ENCODE measurements around the gene SHROOM3. TPM values are rescaled to one million over a fixed set of nuclear protein-coding genes. Genes with fewer than 3 reads are reported as not detected.

The SHROOM3 gene
- total and polyA plus RNA-seq, 2 donors (not counting 3 experiments of a cell fraction or from before 2014, with no cell fraction given): 2.7 to 6.7 TPM

DNA sequence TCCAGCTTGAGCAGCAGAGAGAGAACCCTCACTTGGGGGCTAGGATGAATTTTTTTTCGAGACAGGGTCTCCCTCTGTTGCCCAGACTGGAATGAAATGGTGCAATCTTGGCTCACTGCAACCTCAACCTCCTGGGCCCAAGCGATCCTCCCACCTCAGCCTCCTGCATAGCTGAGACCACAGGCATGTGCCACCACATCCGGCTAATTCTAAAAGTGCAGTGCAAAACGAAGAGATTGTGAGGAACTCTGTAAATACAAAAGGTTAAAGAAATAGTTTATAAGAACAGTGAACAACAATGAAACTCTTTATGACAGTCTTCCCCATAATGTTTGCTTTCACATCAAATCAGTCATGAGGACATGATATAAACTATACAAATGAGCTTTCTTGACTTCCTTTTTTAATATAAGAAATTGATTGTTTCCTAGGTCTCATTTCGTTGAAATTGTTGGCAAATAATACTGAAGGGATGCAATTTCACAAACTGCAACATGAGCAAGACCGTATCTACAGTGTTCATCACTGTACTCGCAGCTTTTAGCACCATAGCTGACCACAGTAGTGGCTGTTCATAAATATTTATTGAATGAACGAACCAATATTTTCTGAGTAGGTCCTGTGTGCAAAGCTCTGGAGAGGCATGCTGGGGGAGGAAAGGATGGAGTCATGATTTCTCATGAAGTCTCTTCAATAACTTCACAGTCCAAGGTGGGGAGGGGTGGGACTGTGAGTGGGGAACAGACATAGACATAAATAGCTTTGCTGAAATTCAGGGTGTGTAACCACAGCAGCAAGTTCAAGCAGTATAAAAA lies 116.1 kb downstream of the SHROOM3 start:
- TF ChIP-seq FOS (IDR thresholded peaks at IDR 0.05; ENCODE audit: borderline replicate concordance, insufficient read depth, low read length) (no peak), GATA2 (IDR thresholded peaks at IDR 0.05; ENCODE audit: insufficient read depth, insufficient read length, low read depth, low read length) (no peak), JUN (IDR thresholded peaks at IDR 0.05; ENCODE audit: borderline replicate concordance, insufficient read depth, insufficient read length, low read depth) (no peak), POLR2A (IDR thresholded peaks at IDR 0.05; ENCODE audit: low read depth, low read length) (no peak), EZH2 (IDR thresholded peaks at IDR 0.05; ENCODE audit: borderline replicate concordance, low read depth, low read length, severe bottlenecking) (no peak), POLR2AphosphoS5 (IDR thresholded peaks at IDR 0.05; ENCODE audit: insufficient read depth, low read depth, low read length) (no peak), MYC (IDR thresholded peaks at IDR 0.05; ENCODE audit: low read depth, low read length) (no peak)
- TF ChIP-seq, protein P1, sequence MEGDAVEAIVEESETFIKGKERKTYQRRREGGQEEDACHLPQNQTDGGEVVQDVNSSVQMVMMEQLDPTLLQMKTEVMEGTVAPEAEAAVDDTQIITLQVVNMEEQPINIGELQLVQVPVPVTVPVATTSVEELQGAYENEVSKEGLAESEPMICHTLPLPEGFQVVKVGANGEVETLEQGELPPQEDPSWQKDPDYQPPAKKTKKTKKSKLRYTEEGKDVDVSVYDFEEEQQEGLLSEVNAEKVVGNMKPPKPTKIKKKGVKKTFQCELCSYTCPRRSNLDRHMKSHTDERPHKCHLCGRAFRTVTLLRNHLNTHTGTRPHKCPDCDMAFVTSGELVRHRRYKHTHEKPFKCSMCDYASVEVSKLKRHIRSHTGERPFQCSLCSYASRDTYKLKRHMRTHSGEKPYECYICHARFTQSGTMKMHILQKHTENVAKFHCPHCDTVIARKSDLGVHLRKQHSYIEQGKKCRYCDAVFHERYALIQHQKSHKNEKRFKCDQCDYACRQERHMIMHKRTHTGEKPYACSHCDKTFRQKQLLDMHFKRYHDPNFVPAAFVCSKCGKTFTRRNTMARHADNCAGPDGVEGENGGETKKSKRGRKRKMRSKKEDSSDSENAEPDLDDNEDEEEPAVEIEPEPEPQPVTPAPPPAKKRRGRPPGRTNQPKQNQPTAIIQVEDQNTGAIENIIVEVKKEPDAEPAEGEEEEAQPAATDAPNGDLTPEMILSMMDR (IDR thresholded peaks at IDR 0.05; ENCODE audit: extremely low read depth in 1 of 2, insufficient read depth in 1 of 2, low read depth in 1 of 2, low read length in 2 of 2): no peak
- TF ChIP-seq, protein P2, sequence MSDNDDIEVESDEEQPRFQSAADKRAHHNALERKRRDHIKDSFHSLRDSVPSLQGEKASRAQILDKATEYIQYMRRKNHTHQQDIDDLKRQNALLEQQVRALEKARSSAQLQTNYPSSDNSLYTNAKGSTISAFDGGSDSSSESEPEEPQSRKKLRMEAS (IDR thresholded peaks at IDR 0.05; ENCODE audit: insufficient read depth, insufficient read length): no peak
- no peaks in the 10 kb centered on the region for H3K9me3 ChIP-seq (replicated peaks; ENCODE audit: control insufficient read depth, insufficient read depth, low read length)
- peaks cover 12% of the 10 kb centered on the region for H3K4me1 ChIP-seq (ENCODE audit: control insufficient read depth, extremely low read depth, insufficient read depth, low read length)
- DNase-seq (ENCODE audit: low read depth, low spot score) (no peak), FAIRE-seq (no peak)
- H3K79me2 ChIP-seq (ENCODE audit: control insufficient read depth, insufficient read depth, low read length): no peaks in the 10 kb centered on the region
- no TSS peak for BruUV-seq (replicated peaks)
- no peaks in the 10 kb centered on the region for H4K20me1 ChIP-seq (replicated peaks; ENCODE audit: control insufficient read depth, extremely low read depth, insufficient read depth, low read length)
- POLR2A ChIA-PET: no interaction called here
- intact Hi-C loops (cut with micrococcal nuclease): no loop called here
- H3K9ac ChIP-seq (replicated peaks; ENCODE audit: extremely low read depth, insufficient read depth, low read length): no peak overlapping the region
- H3K27ac ChIP-seq (ENCODE audit: insufficient read depth, low read depth, low read length): no peak overlapping the region
- H3K9me1 ChIP-seq (replicated peaks; ENCODE audit: control insufficient read depth, extremely low read depth, insufficient read depth, low read length): no peaks in the 10 kb centered on the region
- dilution Hi-C loops (cut with MboI; ENCODE audit: extremely low pct_ligation_motif_present, low sequenced_read_pairs): no loop called here
- H3K27me3 ChIP-seq (ENCODE audit: control insufficient read depth in 2 of 2, insufficient read depth in 2 of 2, low read length in 2 of 2): no peaks in the 10 kb centered on the region
- H3K4me2 ChIP-seq (ENCODE audit: insufficient read depth, low read length): no peak overlapping the region
- CTCF ChIA-PET: no interaction called here
- H2AFZ ChIP-seq (ENCODE audit: low read depth, low read length): no peak overlapping the region
- no peaks in the 10 kb centered on the region for H3K36me3 ChIP-seq (ENCODE audit: control insufficient read depth in 2 of 2, extremely low read depth in 1 of 2, insufficient read depth in 2 of 2, low read length in 2 of 2)
- no peak overlapping the region for H3K4me3 ChIP-seq (replicated peaks in 1 of 3; ENCODE audit: insufficient read depth in 1 of 3, low read depth in 1 of 3, low read length in 3 of 3)

Measured in endothelial cell of umbilical vein (primary cell).